ENCODE results near the gene UQCR10.

- TF ChIP-seq EP300 (IDR thresholded peaks at IDR 0.05; ENCODE audit: low read depth) (no peak), POLR2AphosphoS5 (IDR thresholded peaks at IDR 0.05) (no peak), POLR2A (IDR thresholded peaks at IDR 0.05) (no peak)
- TF ChIP-seq, protein P1, sequence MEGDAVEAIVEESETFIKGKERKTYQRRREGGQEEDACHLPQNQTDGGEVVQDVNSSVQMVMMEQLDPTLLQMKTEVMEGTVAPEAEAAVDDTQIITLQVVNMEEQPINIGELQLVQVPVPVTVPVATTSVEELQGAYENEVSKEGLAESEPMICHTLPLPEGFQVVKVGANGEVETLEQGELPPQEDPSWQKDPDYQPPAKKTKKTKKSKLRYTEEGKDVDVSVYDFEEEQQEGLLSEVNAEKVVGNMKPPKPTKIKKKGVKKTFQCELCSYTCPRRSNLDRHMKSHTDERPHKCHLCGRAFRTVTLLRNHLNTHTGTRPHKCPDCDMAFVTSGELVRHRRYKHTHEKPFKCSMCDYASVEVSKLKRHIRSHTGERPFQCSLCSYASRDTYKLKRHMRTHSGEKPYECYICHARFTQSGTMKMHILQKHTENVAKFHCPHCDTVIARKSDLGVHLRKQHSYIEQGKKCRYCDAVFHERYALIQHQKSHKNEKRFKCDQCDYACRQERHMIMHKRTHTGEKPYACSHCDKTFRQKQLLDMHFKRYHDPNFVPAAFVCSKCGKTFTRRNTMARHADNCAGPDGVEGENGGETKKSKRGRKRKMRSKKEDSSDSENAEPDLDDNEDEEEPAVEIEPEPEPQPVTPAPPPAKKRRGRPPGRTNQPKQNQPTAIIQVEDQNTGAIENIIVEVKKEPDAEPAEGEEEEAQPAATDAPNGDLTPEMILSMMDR (IDR thresholded peaks at IDR 0.05) = no peak
Measured at GRCh38 chr22:29819501-29819900, 52.3 kb downstream of the UQCR10 start.

All from transverse colon (tissue), 4 donors.